ENCODE data around the gene ASIC1.

Gene ASIC1

GRCh38 chr12:50041062-50041860 is 16.1 kb upstream of the ASIC1 start:
- DNase-seq = no peak

DNA sequence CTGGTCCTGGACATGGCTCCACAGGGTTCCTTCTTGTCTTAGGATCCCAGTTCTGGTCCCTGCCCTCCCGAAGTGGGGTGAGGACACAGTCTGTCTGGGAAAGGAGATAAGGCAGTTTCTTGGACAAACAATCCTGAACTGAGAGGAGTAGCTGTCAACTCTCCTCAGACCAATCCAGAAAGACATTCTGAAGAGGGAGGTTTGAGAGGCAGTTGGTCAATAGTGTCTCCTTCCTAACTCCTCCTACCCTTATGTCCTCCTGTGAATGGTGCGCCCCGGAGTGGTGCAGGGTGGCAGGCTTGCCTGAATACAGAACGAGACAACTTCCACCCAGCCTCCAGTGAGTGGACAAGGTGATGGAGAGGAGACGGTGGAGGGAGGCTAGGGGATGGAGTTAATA is 15.4 kb upstream of the ASIC1 start:
- no peak for DNase-seq

DNA sequence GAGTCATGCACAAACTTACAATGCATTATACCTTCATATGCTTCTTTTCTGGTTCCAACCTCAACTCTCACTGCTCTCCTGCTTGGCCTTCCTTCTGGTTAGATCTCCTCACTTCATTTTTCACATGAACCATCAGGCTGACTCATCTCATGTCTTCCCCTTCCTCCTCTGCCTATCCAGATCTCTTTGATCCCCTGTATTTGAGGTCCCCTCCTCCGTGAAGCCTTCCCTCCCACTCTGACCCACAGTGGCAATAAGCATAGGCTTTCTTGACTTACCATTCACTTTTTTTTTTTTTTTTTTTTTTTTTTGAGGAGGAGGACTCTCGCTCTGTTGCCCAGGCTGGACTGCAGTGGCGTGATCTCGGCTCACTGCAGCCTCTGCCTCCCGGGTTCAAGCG is 14.7 kb upstream of the ASIC1 start:
- DNase-seq = no peak

DNA sequence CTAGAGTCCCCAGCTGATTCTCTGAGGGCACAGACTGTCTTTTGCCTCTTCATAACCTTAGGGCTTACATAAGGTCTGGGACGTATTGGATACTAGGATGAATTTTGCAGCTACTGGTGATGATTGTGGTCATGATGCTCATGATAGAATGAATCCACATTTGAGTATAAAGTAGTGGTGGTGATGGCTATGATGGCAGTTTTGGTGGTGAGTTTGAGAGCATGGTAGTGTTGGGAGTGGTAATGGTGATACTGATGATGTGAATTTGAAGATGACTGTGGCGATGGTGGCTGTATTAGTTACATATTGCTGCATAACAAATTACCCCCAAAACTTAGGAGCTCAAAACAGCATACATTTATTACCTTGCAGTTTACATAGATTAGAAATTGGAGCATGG is 14.1 kb upstream of the ASIC1 start:
- DNase-seq = no peak

DNA sequence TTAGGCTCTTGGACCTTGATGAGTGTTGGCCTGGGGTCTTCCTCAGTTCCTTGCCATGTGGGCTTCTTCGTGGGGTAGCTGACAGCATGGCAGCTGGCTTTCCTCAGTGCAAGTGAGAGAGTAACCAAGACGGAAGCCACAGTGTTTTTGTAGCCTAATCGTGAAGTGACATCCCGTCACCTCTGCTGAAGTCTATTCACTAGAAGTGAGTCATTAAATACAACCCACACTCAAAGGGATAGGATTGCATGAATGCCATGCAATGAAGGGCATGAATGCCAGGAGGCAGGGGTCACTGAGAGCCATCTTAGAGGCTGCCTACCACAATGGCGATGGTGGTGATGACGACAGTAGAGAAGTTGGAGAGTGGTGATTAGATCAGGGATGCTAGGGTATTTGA is 13.5 kb upstream of the ASIC1 start:
- DNase-seq = no peak

DNA sequence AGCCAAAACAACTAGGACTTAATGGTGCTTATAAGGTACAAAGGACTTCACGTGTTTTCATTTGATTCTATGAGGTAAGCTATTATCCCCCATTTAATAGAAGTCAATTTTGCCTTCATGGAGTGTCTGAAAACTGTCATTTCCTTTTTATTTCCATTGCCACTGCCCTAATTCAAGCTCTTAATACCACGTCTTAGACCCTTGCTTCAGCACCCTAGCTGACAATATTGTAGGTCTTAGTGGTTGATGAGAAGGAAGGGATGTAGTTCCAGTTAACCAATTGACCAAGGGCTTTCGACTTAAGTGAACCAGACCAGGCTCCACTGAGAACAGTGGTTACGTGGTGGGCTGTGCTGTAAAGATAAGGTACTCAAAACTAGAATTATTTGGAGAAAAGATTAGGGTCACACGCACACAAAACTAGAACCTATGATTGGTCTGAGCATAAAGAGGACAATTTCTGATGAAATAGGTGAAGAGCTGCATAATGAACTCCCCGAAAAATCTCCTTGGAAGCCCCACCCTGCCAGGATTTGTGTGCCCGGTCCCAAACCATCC is 9.6 kb upstream of the ASIC1 start:
- DNase-seq = no peak

GRCh38 chr12:50049254-50050118 is 7.9 kb upstream of the ASIC1 start:
- no peak for DNase-seq

DNA sequence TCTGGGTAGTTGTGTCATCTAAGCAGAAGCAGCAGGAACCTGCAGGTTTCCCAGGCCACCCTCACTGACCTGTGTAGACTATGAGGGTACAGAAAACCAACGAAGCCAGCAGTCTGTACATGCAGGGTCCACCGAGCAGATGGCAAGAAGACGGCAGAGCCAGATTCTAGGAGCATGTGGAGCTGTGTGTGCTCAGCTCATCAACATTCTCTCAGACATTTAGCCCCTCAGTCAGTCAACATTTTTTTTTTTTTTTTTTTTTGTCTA is 7.3 kb upstream of the ASIC1 start:
- no peak for DNase-seq

DNA sequence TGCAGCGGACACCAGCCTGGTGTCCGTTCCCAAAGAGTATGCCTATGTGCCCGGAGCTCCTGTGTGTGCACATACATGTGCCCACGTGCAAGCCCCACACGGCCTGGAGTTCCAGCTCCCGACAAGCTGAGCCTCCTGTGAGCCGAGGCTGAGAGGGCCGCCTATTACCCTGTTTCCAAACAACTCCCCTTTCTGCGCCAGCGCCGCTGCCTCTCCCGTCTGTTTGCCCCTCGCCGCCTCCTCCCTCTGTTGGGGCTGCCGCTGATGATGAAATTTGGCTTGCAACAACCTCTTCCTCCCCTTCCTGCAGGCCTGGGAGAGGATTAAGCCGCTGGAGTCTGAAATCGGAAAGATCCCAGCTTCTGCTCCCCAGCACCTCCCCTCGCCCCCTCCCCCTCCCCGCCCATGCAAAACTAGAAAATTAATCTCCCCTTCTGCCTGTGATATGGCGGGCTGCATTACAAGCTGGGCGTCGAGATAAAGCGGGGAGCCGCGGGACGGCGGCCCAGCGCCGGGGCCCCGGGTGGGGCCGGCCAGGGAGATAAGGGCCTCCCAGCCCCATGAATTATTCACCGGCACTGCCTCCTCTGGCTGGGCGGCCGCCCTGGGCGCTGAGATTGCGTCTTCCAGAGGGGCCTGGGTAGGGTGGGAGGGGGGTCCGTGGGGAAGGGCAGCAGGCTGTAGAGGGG is 6.8 kb upstream of the ASIC1 start:
- peak; percentile 77 for DNase-seq

GRCh38 chr12:50051101-50051806 is 6.1 kb upstream of the ASIC1 start:
- DNase-seq = no peak

DNA sequence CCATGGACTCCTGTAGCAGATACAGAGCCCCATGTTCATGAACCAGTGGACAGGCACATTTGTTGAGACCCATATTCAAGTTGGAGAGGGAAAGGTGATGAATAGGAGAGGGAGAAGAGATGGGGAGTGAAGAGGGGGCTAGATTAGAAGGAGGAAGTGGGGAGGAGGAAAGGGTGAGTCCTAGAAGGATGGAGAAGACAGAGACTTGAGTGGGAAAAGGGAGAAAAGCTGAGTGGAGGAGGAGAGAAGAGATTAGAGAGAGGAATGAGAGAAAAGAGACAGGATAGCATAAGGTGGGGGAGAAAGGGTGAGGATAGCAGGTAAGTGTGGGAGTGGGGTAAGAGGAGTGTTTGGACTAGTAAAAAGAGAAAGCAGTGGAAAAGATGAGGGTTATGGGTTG is 4.9 kb upstream of the ASIC1 start:
- DNase-seq = no peak

DNA sequence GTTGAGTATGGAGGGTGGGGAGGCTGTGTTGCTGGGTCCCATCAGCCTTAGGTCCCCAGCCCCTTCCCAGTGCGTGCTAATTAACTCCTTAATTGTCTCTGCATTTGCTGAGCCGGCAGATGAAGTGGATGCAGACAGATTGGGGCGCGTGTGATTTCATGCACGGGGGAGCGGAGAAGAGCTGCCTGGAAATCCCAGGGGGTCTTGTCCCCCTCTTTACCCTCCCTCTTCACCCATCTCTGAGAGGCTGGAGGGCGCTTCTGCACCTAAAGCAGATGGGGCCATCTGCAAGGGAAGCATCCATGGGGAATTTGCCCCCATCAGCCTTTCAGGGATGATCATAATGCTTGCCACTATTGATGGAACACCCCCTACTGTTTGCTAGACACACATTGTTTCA is 4.4 kb upstream of the ASIC1 start:
- DNase-seq = no peak

- DNase-seq = no peak
Measured at GRCh38 chr12:50053583-50053982, 3.8 kb upstream of the ASIC1 start.

- DNase-seq = no peak
Measured at GRCh38 chr12:50055831-50056638, 1.4 kb upstream of the ASIC1 start.

DNA sequence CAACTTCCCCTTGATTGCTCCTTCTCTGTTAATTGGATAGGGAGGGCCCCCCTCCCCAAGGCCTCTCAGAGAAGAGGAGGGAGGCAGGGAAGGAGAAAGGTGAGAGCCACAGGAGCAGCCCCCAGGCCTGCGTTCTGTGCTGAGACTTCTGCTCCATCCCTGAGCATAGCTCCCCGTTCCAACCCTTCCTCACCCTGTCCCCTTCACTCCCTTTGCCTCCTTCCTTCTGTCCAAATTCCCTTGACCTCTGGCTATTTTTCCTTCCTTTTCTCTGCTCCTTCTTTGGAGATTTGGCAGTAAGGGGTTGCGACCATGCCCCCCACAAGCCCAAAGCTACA is 788 bp upstream of the ASIC1 start:
- no peak for DNase-seq

DNA sequence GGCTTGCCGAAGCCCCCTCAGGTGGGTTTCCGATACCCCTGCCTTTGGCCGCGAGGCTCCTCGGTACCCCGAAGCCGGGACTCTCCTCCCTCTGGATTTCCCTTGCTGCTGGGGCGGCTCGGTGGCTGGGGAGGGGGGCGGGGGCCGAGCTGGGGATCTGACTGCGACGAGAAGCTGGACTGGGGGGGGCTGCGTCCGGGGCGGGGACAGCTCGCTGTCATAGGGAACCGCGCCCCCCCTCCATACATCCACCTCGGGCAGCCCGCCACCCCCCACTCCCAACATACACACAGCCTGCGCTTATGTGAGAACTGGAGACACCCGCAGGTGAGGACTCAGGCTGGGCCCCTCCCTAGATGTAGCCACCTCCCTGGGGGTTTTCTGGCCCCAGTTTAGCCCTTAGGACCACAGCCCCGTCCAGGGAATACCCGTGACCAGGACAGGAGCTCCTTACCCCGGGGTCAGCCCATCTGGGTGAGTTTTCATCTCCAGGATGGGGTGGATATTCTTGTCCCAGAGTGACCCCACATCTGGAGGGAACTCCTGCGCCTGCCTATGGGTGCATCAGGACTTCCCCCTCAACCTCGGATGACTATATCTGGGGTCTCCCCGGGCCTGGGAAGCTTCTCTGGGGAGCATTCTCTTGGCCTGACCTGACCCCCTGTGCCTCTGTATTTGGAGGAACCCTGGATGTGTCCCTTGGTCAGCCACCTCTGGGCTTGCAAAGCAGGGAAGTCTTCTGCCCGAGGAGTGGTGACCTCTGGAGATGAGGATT is 687 bp downstream of the ASIC1 start:
- peak; percentile 54 for DNase-seq

- no peak for DNase-seq
Measured at GRCh38 chr12:50058743-50059312, 1.4 kb downstream of the ASIC1 start.

- DNase-seq = no peak
Measured at GRCh38 chr12:50059440-50060119, 2.2 kb downstream of the ASIC1 start.

GRCh38 chr12:50060120-50060468 is 2.7 kb downstream of the ASIC1 start:
- no peak for DNase-seq

- no peak for DNase-seq
Measured at GRCh38 chr12:50061171-50061570, 3.8 kb downstream of the ASIC1 start.
